HK-2 (cell line): ENCODE data around the gene CYSLTR2.
"Not testable (repeated sequence)": the region's sequence is repeated elsewhere in the genome, so short reads cannot be mapped to it uniquely, and the experiment has no call there.

Experiments
- DNase-seq: peaks from one replicate; pipeline ENCODE4 v3.0.0-alpha.2; 2018; ENCODE audit not compliant: unreplicated experiment

The CYSLTR2 gene

DNA sequence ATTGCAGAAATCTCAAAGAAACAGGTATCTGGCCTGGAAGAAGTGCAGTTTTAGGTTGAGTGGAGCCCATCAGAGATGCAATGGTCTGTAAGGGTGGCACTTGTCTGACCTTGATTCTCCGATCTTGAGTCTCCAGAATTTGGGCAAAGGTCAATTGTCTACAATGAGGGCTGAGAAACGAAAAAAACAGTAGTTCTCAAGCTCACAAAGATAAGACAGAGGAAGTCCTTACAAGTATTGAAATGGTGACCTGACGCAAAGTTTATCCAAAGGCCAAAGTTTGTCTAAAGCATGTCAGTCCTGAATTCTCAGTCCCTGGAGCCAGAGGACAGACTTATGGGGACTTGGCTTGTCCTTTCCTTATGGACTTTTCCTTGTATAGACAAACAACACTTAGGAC lies 40.3 kb downstream of the CYSLTR2 start:
- no peak for DNase-seq

DNA sequence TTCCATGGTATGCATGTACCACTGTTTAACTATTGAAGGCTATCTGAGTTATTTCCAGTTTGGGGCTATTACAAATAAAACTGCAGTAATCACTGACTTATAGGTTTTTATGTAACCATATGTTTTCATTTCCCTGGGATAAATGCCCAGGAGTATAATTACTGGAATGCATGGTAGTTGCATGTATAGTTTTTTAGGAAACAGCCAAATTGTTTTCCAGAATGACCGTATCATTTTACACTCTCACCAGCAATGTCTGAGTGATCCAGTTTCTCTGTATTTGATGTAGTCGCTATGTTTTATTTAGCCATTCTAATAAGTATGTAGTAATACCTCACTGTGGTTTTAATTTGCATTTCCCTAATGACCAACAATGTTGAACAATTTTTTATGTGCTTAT lies 42.0 kb downstream of the CYSLTR2 start:
- DNase-seq: no peak

DNA sequence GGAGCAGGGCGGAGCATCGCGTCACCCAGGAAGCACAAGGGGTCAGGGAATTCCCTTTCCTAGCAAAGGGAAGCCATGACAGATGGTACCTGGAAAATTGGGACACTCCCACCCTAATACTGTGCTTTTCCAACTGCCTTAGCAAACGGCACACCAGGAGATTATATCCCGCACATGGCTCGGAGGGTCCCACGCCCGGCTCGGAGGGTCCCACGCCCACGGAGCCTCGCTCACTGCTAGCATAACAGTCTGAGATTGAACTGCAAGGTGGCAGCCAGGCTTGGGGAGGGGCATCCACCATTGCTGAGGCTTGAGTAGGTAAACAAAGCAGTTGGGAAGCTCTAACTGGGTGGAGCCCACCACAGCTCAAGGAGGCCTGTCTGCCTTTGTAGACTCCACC lies 42.9 kb downstream of the CYSLTR2 start:
- DNase-seq: not testable (repeated sequence)

DNA sequence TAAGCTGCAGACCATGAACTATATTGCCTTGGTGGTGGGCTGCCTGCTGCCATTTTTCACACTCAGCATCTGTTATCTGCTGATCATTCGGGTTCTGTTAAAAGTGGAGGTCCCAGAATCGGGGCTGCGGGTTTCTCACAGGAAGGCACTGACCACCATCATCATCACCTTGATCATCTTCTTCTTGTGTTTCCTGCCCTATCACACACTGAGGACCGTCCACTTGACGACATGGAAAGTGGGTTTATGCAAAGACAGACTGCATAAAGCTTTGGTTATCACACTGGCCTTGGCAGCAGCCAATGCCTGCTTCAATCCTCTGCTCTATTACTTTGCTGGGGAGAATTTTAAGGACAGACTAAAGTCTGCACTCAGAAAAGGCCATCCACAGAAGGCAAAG lies 53.7 kb downstream of the CYSLTR2 start:
- DNase-seq: no peak

DNA sequence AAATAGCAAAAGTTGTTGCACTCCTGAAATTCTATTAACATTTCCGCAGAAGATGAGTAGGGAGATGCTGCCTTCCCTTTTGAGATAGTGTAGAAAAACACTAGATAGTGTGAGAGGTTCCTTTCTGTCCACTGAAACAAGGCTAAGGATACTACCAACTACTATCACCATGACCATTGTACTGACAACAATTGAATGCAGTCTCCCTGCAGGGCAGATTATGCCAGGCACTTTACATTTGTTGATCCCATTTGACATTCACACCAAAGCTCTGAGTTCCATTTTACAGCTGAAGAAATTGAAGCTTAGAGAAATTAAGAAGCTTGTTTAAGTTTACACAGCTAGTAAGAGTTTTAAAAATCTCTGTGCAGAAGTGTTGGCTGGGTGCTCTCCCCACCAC lies 55.0 kb downstream of the CYSLTR2 start:
- DNase-seq: no peak

DNA sequence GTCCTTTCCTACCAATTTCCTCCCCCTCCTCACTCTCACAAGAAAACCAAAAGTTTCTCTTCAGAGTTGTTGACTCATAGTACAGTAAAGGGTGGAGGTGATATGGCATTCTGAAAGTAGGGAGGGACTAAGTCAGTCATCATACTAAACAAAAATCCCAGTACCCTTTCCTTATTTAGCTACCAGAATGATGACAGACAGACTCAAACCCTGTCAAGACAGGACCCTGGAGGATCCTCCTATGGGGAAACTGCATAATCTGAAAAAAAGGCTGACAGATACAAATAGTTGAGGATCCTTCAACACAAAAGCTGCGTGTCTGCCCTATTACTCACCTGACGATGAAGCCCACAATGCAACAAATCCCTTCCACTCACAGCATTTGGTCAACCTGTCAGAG lies 55.5 kb downstream of the CYSLTR2 start:
- no peak for DNase-seq

DNA sequence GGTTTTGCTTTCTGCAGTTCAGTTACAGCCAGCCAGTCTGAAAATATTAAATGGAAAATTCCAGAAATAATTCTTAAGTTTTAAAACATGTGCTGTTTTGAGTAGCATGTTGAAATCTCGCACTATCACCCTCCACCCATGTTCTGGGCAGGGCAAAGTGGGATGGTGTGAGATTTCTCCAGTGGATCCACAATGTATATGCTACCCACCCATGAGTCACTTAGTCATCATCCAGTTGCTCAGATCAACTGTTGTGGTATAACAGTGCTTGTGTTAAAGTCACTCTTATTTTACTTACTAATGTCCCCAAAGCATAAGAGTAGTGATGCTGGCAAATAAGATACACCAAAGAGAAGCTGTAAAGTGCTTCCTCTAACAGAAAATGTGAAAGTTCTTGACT lies 56.4 kb downstream of the CYSLTR2 start:
- no peak for DNase-seq

DNA sequence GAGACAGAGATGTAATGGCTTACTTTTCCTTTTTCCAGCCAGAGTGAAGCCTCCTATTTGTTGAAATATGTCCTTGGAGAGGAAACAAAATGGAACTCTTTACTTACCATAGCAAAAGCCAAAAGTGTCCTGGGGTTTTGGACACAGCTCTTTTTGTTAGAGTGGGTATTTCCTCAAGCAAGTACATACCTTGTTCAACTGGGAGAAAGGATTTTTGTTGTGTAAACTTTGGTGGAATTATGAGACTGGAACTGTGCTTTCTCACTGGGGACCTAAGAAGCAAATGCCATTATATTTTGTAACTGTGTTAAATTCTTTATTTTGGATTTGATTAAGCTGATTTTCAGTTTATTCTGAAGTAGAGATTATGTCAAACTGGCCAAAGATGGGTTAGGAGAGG lies 58.4 kb downstream of the CYSLTR2 start:
- DNase-seq: no peak

DNA sequence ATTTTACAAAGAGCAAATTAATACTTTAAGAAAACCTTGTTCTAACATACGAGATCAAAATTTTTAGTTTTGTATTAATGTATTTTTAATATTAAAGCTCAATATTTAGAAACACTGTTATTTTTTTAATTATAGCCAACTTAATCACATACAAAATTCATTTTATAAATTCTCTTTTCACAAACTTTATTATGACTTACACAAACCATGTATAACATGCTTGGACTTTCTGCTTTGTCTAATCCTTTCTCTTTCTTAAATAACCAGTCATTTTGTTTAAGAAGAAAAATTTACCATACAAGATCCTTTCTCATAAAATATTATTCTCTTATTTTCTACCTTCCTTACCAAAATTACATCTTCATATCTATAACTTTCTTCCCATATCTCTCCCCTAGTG lies 62.2 kb downstream of the CYSLTR2 start:
- DNase-seq: no peak

DNA sequence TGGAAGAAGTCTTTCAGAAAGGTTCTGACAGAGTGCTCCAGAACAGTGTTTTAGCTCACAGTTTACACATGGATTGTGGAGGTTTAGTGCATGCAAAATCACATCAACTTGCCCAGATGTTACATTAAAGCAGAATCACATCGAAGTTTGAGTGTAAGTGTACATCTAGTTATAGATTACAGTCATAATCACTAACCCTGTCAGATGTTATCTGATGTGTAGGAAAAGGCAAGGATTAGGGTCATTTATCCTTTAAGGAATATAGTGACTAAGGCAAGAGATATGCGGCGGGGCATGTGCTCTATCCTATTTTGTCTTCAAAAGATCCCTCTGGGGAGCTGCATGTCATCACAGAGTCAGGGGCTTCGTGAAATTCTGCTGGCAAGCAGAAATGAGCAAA lies 66.9 kb downstream of the CYSLTR2 start:
- DNase-seq: no peak

DNA sequence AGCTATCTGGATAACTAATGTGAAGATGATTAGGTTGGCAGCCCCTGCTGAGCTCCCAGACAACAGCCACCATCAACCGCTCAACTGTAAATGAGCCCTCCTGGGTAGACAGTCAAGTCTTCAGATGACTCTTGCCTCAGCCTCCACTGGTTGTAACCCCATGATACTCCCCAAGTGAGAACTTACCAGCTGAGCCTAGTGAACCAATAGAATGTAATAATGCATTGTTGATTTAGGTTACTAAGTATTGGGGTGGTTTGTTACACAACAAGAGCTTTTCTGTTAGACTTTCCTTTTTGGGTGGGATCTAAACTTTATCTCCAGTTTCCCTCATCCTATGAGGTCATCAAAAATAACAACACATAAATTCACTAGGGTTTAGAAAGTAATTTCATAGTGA lies 69.4 kb downstream of the CYSLTR2 start:
- no peak for DNase-seq

DNA sequence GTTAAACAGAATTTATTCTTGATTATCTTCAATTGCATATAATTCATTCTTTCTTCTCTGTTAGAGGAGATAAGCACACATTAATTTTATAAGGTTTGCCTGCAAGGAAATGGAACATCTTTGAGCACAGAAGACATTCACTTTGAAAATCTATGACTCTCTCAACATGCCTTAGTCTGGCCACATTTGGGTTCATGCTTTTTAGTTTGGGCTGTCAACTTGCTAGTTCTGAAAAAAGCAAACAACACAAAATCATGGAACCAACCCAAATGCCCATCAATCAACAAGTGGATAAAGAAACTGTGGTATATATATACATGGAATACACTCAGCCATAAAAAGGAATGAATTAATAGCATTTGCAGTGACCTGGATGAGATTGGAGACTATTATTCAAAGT lies 71.5 kb downstream of the CYSLTR2 start:
- no peak for DNase-seq

DNA sequence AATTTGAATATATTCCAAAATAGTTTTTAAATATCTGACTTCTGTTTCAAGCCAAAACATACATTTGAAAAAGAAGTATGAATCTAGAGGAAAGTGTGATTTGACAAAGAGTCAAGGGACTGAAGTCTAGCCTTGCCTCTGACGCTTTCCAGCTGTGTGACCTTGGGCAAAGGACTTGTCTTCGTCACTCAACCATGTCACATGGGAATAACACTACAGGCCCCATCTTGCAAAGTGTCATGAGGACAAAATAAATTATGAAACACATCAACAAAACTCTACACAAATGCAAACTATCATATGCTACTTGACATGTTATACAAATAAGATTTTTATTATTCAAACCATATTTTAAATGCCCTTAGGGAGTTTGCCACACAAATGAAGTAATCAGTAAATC lies 73.0 kb downstream of the CYSLTR2 start:
- no peak for DNase-seq

DNA sequence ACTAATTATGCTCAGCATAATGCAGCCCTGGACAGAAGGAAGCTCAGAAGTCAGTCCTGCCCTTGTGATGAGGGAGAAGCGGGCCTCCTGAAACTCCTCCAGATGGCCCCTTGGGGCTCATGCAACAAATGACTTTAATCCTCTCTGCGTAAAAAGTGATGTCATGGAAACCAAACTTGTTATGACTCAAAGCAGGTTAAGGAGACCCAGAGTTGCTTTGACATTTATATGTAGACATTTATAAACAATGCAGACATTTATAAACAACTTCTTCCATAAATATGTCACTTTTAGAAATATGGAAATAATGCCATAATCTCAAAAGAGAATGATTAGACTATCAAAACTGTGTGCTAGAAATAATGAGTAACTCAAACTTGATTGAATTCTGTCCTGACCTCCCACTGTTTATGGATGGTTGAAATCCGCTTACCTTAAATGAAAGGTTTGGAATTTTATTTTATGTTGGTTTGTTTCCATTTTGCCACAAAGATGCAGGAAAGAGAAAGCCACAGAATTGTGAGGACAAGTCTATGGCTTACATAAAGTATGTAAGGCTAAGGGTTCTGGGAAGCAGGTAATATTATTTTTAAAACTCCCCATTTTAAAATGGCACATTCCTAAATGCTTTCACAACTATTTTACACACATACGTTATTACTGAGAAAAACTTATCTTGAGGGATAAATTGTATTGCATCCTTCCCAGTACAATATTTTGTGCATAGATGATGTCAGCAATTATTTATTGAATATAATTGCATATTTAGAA lies 73.7 kb downstream of the CYSLTR2 start:
- no peak for DNase-seq

DNA sequence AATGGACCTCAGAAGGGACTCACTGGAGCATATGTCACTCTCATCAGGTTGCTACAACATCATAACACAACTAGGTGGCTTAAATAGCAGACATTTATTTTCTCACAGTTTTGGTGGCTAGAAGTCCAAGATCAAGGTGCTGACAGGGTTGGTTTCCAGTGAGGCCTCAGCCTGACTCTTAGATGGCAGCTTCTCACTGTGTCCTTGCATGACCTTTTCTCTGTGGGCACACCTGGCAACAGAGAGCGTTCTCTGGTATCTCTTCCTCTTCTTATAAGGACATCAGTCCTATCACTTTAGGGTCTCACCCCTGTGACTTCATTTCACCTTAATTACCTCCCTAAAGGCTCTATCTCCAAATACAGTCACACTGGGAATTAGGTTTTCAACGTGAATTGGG lies 74.5 kb downstream of the CYSLTR2 start:
- no peak for DNase-seq

DNA sequence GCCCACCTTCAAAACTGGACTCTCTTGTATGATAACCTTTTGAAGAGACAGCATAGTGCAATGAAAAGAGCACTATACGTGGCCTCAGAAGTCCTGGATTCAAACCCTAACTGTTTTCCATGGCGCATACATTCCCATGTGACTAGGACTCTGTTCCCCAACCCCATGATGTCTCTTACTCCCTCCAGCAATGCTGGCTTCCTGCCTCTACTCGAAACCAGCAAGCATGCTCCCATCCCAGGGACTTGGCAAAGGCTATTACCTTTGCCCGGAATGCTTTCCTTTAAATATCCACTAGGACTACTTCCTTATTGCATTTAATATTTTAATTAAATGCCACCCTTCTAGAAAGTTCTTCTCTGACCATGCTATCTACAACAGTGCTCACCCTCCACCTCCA lies 75.1 kb downstream of the CYSLTR2 start:
- DNase-seq: no peak

DNA sequence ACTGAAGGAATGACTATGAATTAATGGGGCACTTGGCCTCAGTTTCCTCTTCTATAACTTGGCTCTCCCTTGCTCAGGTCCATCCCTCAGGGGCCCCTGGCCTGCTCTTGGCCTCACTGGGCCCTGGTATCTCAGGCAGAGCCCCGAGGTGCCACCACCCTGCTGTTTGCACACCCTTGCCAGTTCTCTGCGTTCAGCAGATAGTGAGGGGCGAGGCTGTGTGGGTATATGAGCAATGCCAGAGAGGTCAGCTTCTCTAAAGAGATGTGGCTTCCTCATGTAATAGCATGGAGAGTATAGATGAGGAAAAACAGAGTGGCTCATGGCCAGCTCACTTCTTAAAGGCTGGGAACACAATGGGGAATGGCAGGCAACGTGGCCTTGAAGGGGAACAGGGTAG lies 76.1 kb downstream of the CYSLTR2 start:
- DNase-seq: no peak

DNA sequence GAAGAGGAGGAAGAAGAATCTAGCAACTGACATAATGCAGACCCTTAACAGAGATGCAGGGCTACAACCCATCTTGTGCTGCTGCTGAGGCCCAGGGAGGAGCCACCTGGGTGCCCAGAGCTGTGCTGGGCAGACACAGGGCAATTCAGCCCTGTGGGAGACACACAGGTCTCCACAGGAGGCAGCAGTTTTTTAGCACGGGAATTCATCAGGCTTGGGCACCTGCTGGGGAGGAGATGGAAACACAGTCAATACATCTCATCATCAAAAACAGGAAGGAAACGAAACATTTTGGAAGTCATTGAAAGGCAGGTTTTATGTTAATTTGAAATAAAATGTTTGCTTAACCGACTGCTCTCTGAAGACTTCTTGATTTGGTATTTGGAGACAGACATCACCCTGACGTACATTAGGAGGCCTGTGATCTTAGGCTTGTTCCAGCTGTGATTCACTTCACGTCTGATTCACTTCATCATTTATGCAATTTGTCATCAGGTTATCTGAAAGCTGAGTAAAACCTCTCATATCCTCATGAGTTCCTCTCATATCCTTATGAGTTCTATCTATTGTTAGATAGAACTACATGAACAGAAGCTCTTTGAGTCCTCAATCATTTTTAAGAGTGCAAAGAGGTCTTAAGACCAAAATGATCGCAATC lies 77.4 kb downstream of the CYSLTR2 start:
- no peak for DNase-seq

DNA sequence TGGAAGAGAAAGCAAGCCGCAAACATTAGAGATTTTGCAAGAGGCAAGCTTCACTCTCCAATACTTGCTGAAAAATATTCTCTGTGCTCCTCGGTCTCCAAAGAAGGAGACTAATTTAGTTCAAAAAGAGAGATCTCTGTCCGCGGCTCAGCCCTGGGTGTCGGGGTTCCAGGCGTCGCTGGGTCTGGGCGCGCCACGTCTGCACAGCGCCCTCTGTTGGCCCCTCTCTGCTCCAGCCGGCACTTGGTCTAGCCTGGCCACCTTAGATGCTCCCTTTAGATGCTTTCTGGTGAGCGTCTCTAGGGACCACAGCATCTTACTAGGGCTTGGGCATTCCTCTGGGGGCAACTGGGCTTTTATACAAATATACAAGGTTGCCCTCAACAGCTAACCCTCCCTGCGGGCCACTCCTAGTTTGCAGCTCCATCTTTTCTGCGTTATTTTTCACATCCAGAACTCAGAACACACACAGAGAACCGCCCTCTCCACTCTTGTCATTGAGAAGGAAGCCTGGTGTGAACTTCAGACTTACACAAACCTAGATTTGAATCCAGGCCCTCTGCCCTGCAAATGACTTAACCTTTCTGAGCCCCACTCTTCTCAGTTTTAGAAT lies 78.3 kb downstream of the CYSLTR2 start:
- no peak for DNase-seq

DNA sequence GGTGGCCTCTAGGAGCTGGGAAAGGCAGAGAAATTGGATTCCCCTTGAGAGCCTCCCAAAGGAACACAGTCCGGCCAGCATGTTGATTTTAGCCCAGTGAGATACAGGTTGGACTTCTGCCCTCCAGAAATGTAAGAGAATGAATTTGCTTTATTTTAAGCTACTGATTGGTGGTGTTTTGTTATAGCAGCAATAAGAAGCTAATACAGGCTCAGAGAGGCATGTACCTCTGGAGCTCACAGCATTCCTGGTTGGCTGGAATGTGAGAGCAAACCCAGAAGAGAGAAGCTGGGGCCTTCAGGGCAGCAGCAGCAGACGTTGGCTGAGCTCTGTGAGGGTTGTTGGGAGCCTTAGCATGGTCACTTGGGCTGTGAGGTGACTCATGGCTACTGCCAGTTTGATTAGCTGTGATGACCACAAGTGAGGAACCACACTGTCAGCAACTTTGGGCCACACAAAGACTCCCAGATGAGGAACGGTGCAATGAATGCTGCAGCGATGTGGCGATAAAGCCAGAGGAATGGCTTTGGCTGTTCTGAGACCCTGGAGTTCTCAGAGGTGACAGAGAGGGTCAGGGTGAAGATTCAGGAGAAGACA lies 80.1 kb downstream of the CYSLTR2 start:
- no peak for DNase-seq

DNA sequence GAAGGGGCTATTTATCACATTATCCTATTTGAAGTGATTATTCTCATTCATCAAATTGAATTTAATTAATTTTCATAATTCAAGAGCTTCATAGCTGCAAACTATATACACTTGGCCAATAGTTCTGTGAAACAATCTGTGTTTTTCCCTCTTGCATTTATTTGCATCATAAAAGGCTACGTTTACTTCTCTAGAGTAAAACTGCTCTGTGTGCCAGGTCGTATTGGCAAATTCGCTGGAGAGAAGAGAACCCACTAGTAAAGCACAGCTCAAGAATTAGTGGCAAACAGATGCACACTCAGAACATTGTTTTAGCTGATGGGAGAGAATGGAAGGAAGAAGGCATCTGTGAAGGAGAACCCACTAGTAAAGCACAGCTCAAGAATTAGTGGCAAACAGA lies 81.8 kb downstream of the CYSLTR2 start:
- DNase-seq: no peak

DNA sequence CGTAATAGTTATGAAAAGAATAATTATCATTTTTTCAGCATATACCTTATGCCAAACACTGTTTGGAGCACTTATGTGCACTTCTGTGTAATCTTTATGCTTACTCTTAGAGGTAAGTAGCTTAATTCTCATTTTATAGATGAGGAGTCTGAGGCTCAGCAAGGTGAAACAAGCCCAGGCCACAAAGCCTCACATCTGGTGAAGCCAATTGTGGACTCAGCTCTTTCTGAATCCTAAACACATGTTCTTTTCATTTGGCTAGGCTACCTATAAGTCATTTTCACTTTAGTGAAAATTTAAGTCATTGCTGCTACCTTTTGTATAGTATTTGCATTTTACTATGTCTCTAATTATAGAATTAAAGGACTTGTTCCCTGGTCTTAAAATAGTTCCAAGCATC lies 84.0 kb downstream of the CYSLTR2 start:
- DNase-seq: no peak

DNA sequence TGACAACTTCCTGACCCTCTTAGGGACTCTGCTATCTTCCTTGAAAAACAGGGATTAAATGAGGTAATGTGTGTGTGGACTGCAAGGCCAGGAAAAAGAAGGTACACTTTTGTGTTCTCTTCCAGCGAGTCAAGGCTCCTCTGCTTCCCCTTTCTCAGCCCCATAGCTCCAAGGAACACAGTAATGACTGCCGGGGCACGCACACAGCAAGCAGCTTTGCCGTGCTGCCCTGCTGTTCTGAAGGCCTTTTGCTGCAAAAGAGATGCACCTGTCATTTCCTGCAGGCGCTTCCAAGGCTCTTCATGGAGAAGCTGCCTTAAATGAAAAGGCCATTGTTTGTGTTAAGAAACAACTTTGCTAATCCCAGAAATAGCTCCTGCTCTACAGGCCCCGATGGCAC lies 84.6 kb downstream of the CYSLTR2 start:
- DNase-seq: no peak
